HG03520 (cell line): ENCODE results near the gene NCKAP5L.

ENCODE experiments used
- ATAC-seq: cut with Tn5 transposase; IDR thresholded peaks from one replicate; pipeline ENCODE4 v1.9.1; 2021; ENCODE audit warnings: mild to moderate bottlenecking, moderate library complexity; ENCODE audit not compliant: unreplicated experiment

Gene NCKAP5L

DNA sequence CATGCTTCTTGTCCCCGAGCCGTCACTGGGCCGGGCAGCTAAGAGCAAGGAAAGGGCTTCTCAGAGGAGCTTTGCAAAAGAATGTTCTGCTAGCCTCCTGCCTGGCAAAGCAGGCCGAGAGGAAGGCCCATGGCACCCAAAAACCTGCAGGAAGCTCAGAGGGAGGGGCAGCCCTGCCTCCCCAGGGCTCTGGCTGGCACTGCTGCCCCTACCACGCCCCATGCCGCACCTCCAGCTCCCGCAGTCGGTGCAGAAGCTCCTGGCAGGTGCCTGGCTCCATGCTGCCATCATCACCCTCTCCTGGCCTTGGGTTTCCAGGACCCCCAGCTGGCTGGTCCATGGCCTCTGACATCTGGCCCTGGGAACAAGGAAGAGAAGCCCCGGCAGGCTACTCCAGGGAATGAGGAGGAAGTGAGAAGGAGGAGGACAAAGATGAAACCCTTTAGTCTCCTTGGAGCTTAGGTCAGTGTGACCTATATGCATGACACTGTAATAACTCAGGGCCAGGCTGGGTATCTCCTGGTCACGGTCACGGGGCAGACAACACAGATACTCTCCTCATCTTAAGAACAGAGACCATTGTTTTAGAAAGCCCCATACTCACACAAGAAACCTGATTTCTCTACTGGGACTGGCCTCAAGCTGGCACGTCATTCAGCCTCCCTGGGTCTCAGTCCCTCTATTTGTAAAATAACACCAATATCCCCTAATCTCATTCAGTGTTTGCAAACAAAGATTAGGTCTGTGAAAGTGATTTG is 24.3 kb downstream of the NCKAP5L start:
- ATAC-seq: no peak

DNA sequence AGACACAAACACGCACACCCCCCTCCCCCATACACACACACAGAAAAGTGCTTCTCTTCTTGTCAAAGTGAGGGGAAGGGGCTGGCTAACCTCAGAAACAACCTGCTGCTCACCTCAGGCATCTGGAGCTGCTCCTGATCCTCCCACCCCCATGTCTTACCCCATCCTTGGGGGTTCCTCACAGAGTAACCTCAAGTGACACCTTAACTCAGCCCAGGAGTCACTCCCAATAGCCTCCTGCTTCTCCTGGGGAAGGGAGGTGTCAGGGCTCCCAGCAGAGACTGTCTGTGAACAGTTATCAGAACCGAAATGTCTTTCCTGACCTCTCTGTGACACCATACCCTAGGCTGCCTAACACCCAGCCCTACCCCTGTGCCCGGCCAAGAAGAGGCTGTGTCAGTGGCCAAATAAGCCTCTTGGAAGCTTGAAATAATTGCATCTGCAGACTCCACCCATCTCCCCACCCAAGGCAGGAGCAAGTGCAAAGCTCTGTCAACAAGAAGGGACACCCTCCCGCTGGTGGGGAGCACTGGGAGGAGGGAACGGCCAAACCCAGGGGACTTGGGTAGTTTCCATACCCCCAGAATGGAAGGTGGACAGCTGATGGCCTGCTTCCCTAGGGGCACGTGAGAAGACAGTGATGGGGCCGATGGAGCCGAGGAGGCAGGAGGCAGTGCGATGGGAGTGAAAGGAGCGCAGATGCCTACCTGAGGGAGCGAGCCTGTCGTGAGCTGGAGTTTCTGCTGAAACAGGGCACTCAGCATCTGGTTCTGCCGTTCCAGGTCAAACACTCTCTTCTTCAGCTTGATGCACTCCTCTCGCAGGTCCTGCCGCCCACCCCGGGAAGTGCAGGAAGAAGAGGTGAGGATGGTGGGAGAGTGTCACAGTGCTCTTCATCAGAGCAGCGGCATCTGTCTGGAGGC is 26.8 kb downstream of the NCKAP5L start:
- ATAC-seq: no peak

DNA sequence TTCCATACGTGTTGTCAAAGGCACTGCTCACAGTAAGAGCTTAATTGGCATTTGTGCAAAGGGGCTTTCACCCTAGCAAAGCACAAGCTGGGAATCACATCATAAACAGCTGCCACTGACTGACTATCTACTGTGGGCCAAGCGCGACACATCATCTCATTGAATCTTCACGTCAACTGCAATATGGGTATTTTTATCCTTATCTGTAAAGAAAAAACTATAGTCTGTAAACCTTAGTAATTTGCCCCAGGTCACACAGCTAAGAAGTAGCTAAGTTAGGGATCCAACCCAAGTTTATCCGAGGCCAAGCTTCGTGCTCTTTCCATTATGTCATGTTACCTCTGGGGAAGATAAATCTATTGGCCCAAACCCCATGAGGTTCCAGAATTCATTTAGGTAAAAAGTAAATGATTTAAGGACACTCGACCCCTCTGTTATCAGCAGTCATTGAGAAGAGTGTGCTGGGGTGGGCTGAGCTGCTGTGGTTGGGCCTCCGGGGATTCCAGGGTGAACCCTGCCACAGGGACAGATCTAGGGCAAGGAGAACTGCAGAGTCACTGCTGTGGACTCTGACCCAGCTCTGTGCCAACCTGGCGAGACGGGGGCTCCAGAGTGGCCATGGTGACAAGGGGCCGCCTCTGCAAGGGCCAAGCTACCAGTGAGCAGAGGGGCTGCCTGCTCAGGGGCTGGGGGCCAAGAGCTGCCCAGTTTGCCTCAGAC is 27.6 kb downstream of the NCKAP5L start:
- ATAC-seq: no peak

DNA sequence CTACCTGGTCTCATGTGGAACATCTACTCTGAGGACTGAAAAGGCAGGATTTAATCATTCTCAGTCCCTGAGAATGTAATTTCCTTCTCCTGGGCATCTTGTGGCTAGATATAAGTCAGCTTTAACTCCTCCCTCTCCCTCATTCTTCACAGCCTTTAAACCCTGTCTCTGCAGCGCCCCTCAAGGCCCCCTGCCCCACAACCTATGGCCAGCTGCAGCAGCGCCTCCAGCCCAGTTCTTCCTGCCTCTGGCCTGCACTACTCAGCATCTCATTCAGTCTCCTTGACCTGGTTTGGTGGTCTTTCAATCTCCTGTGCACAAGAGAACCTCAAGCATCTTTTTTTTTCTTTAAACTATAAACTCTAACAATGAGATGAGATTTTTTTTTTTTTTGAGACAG is 29.3 kb downstream of the NCKAP5L start:
- no peak for ATAC-seq

DNA sequence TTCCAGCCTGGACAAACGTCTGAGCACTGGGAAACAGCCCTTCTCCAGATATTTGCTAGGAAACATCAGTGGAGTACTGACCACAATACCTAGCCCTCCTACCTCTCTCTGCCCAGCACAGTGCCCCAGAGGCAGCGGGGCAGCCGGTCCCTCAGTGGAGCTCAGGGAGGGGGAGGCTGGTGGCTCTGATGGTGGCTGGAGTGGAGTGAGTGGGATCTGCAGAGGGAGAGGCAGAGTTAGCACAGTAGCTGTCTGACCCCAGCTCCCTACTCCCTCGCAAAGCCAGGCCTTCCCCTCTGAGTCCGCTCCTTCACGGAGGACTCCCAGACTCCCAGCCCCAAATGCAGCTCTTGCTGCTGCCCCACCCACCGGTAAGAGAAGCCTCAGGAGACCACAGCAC is 30.0 kb downstream of the NCKAP5L start:
- ATAC-seq: no peak

DNA sequence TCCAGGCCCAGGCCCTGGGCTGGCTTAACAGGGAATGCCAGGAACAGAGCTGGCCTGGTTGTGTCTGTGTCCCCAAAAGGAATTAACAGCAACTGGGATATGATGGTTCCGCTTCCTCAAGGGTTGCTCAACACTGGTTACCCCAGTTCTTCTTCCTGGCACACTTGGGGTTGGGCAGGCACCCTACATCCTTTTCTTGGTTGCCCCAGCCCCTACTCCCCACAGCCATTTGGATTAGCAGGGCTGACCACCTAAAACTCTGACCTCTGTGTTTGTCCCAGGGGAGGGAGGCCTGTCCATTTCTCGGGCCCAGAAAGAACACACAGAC is 30.8 kb downstream of the NCKAP5L start:
- ATAC-seq: no peak

DNA sequence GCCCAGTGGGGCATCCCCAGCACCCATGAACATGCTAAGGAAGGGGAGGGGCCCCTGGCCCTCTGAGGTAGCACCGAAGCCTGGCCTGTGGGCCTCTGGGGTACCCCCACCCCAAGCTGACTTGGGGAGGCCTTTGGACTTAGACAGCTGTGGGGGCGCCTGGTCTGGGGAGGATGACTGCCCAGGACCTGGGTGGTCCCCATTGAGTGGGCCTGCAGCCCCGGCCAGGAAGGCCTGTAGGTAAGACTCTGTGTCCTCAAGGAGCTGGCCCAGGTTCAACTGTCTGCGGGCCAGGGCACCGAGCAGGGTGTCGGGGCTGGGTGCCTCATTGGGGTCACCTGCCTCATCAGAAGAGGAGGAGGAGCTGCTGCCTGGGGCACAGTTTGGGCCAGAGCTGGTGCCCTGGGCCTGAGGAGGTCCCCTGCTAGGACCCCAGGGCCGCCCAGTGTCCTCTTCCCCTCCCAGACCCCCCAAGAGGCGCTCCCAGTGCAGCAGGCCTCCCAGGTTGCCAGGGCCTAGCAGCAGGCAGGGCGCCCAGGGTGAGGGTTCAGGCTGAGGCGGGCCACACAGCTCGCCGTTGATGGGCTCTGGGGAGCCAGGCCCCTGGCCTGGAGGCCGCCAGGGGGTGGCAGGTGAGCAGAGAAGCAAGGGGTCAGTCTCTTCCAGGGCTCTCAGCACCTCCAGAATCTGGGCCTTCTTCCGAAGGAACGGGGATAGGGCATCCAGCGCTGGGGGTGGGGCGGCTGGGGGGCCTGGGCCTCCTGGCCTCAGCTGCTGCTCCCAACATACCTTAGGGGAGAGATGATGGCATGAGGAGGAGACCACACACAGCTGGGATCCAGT is 31.4 kb downstream of the NCKAP5L start:
- ATAC-seq: no peak

DNA sequence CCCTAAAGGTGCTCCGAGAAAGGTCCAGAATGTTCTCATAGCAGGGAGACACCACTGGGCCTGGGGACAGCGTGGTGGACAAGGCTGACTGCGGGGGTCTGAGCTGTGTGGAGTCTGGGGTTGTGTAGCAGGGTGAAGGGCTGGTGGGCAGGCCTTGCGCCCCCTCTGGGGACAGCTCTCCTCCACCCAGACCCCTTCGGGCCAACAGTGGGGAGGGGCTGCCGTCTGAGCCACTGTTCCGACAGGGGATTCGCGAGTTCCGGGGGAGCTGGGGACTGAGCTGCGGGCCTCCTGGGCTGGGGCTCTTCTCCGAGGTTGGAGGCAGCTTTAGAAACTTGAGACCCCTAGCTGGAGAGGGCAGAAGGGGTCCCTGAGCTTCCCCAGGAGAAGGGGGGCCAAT is 32.1 kb downstream of the NCKAP5L start:
- ATAC-seq: no peak

DNA sequence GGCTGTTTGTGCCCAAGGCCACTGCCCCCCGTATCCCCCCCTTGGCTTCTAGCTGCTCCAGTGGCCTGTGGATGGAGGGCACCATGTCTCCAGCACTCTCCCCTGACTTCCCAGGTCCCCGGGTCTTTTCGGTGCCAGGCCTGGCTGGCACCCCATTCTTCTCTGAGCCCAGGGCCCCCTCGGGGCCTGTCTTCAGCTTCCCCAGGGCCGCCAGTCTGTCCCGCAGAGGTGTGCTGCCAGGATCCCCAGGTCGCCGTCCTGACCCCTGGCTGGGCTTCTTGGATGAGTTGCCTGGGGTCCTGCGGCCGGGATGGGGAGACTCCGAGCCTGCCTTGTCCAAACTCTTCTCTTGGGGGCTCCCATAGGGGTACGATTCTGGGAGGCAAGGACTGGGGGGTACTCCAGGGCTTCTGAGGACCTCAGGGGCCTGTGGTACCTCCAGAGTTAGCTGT is 32.5 kb downstream of the NCKAP5L start:
- ATAC-seq: no peak

DNA sequence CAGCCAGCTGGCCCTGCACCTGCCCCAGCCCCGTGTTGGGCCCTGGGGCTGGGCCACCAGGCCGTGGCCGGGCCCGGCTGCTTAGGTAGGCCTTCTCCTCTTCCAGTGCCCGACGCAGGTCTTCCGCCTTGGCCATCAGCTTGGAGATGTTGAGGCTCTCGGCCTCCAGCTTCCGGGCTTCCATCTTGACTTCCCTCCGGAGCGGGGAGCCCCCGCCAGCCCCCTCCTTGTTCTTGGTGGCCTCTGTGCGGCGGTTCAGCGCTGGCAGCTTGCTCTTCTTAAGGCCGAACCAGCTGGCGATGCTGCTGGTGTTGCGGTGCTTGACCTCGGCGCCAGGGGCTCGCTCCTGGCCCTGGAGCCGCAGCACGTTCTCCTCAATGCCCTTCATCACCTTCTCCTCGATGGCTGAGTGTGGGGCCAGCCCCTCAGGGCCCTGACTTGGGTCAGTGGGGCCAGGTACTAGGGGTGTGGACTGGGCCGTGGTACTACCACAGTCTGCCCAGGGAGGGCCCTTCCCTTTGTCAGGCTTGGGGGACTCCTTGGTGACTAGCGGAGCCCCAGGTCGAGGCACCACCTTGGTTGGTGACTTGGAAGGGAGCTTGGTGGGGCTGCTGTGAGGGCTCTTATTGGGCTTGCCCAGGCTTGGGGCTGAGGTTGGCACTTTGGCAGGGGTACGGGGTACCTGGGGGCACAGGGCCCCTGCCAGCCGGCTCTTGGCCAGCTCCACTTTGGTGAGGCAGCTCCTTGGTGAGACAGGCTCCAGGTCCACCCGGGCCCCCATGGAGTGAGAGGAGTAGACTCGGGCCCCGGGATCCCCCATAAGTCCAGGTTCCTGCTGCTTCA is 33.2 kb downstream of the NCKAP5L start:
- no peak for ATAC-seq

DNA sequence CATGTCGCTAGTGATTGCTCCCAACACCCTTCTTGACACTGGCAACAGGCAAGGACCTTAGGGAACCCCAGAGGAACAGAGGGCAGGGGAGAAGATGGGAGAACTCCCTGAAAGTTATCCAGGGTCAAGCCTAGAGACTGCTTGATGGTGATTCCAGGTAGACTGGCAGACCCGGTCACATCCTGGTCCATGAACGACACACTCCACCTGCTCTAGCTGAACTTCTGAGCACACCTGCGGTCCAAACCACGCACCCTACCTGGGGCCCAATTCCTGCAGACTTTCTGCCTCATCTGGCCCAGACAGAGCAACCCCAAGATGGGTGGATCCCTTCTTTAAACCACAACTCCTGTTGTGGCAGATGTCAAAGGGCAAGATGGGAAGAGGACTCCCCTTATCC is 34.2 kb downstream of the NCKAP5L start:
- ATAC-seq: no peak

DNA sequence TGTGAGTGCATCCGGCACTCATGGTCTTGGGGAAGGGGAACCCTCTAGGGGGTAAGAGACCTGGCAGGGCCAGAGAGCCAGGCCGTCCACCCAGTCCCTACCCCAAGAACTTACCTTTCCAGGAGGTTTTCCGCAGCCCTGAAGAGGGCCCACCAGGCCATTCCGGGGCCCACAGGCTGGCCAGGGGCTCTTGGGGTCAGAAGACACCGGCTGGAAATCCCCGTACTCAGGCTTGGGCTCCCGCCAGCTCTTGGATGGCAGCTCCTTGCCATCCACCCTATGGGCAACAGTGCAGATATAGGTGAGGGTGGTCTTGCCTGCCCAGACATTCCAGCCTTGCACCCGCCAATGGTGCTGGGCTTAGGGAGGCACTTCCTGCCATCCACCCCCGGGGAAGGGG is 34.6 kb downstream of the NCKAP5L start:
- ATAC-seq: no peak

DNA sequence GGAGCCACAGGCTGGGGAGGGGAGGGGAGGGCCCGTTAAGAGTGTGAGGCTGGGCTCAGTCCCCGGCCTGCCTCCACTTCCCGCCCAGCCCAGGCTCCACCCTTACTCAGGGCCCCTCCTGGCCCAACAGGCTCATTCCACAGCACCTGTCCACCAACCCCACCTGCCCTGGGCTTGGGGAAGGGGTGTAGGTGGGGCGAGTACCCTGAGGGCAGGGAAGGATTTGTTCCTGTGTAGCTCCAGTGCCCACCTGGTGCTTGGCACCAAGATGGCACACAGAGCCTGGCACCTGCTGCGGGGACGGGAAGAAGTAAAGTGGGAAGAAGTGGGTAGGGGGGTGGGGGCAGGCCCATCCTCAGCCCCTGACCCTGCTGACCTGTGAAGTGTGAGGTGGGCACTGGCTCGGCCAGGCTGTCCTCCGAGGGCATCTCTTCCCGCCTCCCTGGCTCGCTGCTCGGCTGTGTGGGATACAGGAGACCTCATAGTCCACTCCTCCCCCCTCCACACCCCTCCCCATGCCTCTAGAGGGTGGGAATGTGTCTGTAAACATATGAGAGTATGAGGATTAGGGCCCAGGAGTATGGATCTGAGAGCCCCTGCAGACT is 35.1 kb downstream of the NCKAP5L start:
- no peak for ATAC-seq

DNA sequence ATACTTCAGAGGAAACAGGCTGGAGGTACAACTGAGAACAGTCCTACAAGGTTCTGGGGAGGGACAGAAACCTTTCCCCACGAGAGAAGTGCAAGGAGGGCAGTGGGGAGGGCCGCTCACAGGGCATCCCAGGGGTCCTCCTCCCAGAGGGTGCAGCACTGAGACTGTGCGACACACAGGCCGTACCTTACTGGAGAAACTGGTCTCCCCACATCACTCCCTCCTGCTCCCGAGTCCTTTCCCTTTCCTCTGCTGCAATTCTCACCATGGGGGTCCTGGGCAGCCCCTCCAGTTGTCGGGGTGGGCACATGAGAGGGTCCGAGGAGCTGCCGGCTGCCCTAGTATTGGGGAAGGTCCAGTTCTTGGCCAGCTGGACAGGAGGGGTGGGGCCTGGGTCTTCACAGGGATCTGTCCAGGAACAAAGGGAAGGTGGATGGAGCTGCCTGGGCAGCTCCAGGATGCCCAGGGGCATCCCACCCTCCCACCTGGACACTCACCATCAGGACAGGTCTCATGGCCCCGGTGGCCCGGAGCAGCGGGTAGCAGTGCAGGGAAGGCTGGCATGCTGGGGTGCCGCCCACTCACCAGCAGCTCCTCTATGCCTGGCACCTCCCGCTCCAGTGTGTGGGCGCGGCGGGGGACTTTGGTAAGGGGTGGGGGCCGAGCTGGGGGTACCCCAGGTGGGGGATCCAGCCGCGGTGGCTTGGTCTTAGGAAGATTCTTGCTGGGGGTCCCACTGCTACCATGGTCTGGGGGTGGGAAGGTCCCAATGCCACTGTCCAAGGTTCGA is 35.8 kb downstream of the NCKAP5L start:
- no peak for ATAC-seq

DNA sequence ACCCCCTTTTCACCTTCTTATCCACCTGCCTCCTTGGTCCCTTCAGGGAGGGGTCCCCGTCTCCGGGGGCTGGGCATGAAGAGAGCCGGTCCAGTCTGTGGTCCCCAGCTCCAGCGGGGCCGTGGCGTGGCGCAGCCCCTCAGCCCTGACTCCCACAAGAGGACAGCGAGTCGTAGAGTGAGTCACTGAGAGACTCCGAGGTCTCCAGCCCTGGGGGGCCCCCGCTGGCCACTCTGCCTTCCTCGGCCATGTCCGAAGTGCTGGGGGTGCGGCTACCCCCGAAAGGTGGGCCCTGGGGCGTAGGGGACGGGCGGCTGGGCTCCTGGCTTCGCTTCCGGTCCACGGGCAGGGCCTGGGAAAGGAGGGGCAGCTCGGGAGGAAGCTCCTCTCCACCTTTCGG is 36.5 kb downstream of the NCKAP5L start:
- ATAC-seq: no peak

DNA sequence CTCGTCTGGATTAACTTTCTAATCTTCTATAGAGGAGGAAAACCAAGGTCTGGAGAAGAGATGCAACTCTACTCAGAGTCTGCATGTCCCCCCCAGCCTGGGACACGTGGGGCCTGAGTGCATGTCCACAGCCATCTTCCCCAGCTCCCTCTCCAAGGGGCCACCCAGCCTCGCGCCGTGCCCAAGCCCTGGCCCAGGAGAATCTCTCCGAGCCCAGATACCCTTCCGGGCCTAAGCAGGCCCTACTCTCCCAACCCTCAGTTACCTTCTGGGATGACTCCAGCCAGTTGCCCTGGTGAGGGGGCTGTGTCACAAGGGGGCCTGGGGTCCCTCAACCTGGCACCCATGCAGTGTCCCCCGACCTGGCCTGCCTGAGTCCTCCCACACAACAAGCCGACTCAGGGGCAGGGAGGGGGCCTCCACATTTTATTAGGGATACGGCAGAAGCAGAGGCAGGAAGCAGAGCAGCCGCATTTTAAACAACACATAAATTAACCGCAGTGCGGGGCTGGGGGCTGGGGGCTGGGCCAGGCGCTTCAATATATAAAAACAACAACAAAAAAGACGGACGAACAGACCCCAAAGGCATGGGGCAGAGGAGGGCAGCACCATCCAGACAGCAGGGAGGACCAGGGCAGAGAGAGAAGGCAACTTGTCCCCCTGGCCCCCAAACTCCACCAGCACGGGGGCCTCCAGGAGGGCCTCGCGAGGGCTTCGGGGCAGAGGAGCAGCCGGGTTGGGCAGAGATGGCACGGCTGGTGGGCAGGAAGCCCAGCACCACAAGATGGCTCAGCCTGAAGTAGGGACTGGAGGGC is 37.3 kb downstream of the NCKAP5L start:
- ATAC-seq: no peak

DNA sequence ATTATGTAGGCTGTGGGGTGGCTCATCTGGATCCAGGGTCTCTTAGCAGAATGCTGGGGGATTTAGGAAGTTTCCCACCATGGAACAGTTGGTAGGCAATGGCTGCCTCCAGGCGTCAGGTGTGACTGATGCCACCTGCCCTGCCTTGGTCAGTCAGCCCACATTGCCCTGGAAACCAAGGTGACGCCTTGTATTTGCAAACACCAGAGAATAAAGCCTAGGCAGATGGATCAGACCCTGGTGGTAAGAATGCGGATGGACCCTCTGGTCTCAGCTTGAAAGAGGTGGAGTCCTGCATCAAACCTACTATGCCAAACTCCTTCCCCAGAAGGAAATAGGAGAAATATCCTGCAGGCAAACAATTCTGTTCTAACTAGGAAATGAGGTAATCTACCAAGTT is 38.2 kb downstream of the NCKAP5L start:
- ATAC-seq: no peak

DNA sequence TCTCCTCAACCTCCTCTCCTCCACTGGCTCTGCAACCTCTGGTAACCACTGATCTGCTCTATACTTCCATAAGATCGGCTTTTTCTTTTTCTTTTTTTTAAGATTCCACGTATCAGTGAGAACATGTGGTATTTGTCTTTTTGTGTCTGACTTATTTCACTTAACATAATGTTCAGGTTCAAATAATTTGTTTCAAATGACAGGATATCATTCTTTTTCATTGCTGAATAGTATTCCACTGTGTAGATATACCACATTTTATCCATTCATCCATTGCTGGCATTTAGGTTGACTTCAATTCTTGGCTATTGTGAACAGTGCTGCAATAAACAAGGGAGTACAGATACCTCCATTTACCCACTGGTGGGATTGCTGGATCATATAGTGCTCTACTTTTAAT is 40.5 kb downstream of the NCKAP5L start:
- no peak for ATAC-seq
